Mesendoderm (in vitro differentiated cells): ENCODE results near the gene MXRA7.

Source experiments
- DNase-seq: peaks from one replicate; pipeline ENCODE4 v3.0.0; 2013
- H2AK5ac ChIP-seq: 2 replicates; pipeline ENCODE4 v1.6.1; 2013; ENCODE audit warnings: low read length, inconsistent platforms
- H2BK120ac ChIP-seq: 2 replicates; pipeline ENCODE4 v1.6.1; 2013; ENCODE audit warnings: low read depth, mild to moderate bottlenecking, low read length, moderate library complexity, mixed read lengths
- H2BK15ac ChIP-seq: replicated peaks from 2 replicates; pipeline ENCODE4 v1.6.1; 2013; ENCODE audit warnings: low read depth, mild to moderate bottlenecking, moderate library complexity
- H2BK5ac ChIP-seq: 2 replicates; pipeline ENCODE4 v1.6.1; 2013; ENCODE audit warnings: low read length, inconsistent platforms
- H3K18ac ChIP-seq: 2 replicates; pipeline ENCODE4 v1.6.1; 2013; ENCODE audit warnings: mild to moderate bottlenecking, low read length, mixed read lengths
- H3K23ac ChIP-seq: one replicate; pipeline ENCODE4 v1.6.1; 2013; ENCODE audit warnings: low read length
- H3K27ac ChIP-seq: 2 replicates; pipeline ENCODE4 v1.5.1; 2013; ENCODE audit warnings: low read depth, mild to moderate bottlenecking, inconsistent platforms, low read length, moderate library complexity
- H3K27me3 ChIP-seq: 2 replicates; pipeline ENCODE4 v1.6.1; 2013; ENCODE audit warnings: low read length, control low read depth, mild to moderate bottlenecking, inconsistent platforms; ENCODE audit not compliant: insufficient read depth, poor library complexity
- H3K36me3 ChIP-seq: 2 replicates; pipeline ENCODE4 v1.6.1; 2013; ENCODE audit warnings: low read length, inconsistent platforms; ENCODE audit not compliant: control insufficient read depth, insufficient read depth
- H3K4ac ChIP-seq: one replicate; pipeline ENCODE4 v1.6.1; 2013; ENCODE audit warnings: low read depth, mild to moderate bottlenecking, low read length, moderate library complexity
- H3K4me1 ChIP-seq: 2 replicates; pipeline ENCODE4 v1.6.1; 2013; ENCODE audit warnings: low read depth, low read length, inconsistent platforms; ENCODE audit not compliant: control insufficient read depth
- H3K4me2 ChIP-seq: 2 replicates; pipeline ENCODE4 v1.6.1; 2013; ENCODE audit warnings: low read length
- H3K4me3 ChIP-seq: 2 replicates; pipeline ENCODE4 v1.5.1; 2013; ENCODE audit warnings: mild to moderate bottlenecking, low read length
- H3K56ac ChIP-seq: one replicate; pipeline ENCODE4 v1.6.1; 2013; ENCODE audit warnings: low read length
- H3K79me1 ChIP-seq: 2 replicates; pipeline ENCODE4 v1.6.1; 2013; ENCODE audit warnings: low read length, inconsistent platforms
- H3K79me2 ChIP-seq: 2 replicates; pipeline ENCODE4 v1.6.1; 2013; ENCODE audit warnings: mild to moderate bottlenecking, low read length; ENCODE audit not compliant: control insufficient read depth, insufficient read depth
- H3K9ac ChIP-seq: 2 replicates; pipeline ENCODE4 v1.6.1; 2013; ENCODE audit warnings: low read length, inconsistent platforms
- H4K5ac ChIP-seq: one replicate; pipeline ENCODE4 v1.6.1; 2013; ENCODE audit warnings: low read length
- H4K8ac ChIP-seq: one replicate; pipeline ENCODE4 v1.6.1; 2013; ENCODE audit warnings: low read depth, mild to moderate bottlenecking, control low read depth, low read length, moderate library complexity
- WGBS: extraction: QIAGEN DNeasy Blood & Tissue Kit; methylation state at CpG from one replicate; pipeline ENCODE4 v1.1.7; 2013; ENCODE audit warnings: low lambda C conversion rate, missing lambda C conversion rate; ENCODE audit not compliant: insufficient coverage; ENCODE audit errors: extremely low coverage; 5-methylcytosine and 5-hydroxymethylcytosine counted together

MXRA7 gene

DNA sequence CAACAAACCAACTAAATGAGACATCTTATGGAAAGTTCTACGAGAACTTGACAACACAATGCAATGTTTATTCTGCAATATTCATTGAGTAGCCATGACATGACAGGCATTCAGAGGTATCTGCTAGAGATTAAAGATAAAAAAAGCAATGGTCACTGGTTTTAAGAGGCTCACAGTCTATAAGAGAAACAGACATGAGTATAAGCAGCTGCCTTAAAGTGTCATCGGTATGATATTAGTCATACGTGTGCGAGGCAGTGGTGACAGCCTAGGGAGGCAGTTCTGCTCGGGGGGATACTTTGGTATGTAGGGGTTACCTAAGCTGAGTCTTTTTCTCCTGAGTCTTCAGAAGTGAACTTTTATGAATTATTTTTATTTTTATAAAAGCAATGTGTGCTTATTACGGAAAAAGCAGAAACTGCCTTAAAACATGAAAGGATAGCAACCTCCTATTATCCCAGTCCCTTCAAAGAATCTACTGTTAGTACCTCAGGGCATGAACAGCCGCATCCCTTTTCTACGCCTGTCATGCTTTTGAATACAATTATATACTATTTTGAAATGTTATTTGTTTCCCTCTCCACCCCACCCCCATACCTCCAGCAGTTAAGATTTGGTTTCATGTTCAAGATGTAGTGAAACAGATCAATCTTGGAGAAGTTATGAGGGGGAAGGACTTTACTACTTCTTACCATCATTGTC, 75.0 kb downstream of the MXRA7 start:
- Histone ChIP-seq H3K4ac (no peak overlapping the region), H3K9ac (no peak overlapping the region), H3K23ac (no peak overlapping the region), H4K8ac (no peak overlapping the region), H3K27ac (no peak overlapping the region), H2AK5ac (no peak overlapping the region), H3K4me2 (no peak overlapping the region), H2BK15ac (no peak overlapping the region), H2BK5ac (no peak overlapping the region), H3K4me3 (no peak overlapping the region), H3K56ac (no peak overlapping the region), H3K79me2 (no peaks in the 10 kb centered on the region), H3K79me1 (no peaks in the 10 kb centered on the region), H2BK120ac (no peak overlapping the region), H3K18ac (no peak overlapping the region), H3K27me3 (no peaks in the 10 kb centered on the region), H3K36me3 (no peaks in the 10 kb centered on the region), H4K5ac (no peak overlapping the region), H3K4me1 (no peaks in the 10 kb centered on the region)
- no peak for DNase-seq
- WGBS, result no CpG with 5 or more reads among the region's 8 CpGs

DNA sequence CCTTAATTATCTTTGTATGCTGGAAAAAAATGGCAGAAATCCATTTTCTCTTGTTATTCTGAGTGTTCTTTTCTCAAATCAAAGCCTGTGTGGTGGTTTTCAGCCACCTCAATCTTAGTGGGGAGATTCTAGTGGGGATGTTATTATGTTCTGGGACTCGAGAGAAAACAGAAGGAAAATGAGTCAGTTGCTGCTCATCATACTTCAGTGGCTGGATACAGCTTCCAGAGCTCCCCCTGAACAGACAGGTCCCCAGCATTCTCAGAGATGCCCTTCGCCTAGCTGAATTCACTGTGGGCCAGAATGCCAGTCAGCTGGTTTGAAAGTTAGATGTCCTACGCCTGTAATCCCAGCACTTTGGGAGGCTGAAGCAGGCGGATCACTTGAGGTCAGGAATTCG, 75.7 kb downstream of the MXRA7 start:
- no peak overlapping the region for H3K56ac ChIP-seq

GRCh38 chr17:76633628-76634328, 77.0 kb downstream of the MXRA7 start:
- no peak overlapping the region for H3K9ac ChIP-seq
- H3K4ac ChIP-seq, result no peak overlapping the region
- H3K79me1 ChIP-seq, result no peaks in the 10 kb centered on the region
- WGBS, result no CpG with 5 or more reads among the region's 14 CpGs
- no peak overlapping the region for H3K56ac ChIP-seq
- H3K79me2 ChIP-seq, result no peaks in the 10 kb centered on the region
- no peak overlapping the region for H2BK120ac ChIP-seq
- H4K8ac ChIP-seq, result no peak overlapping the region
- no peak overlapping the region for H2AK5ac ChIP-seq
- H3K23ac ChIP-seq, result no peak overlapping the region
- no peak overlapping the region for H3K4me3 ChIP-seq
- no peak overlapping the region for H2BK15ac ChIP-seq
- H3K36me3 ChIP-seq, result no peaks in the 10 kb centered on the region
- DNase-seq, result no peak
- H2BK5ac ChIP-seq, result no peak overlapping the region
- no peak overlapping the region for H3K18ac ChIP-seq
- H3K4me1 ChIP-seq, result no peaks in the 10 kb centered on the region
- no peak overlapping the region for H3K27ac ChIP-seq
- H3K4me2 ChIP-seq, result no peak overlapping the region
- H4K5ac ChIP-seq, result no peak overlapping the region
- no peaks in the 10 kb centered on the region for H3K27me3 ChIP-seq

More for the DNA sequence above, 75.7 kb downstream of the MXRA7 start:
- Histone ChIP-seq H3K79me1 (no peaks in the 10 kb centered on the region), H3K18ac (no peak overlapping the region), H3K9ac (no peak overlapping the region), H2BK120ac (no peak overlapping the region), H3K4me3 (no peak overlapping the region), H2BK5ac (no peak overlapping the region), H3K27ac (no peak overlapping the region), H3K23ac (no peak overlapping the region), H2AK5ac (no peak overlapping the region), H3K79me2 (no peaks in the 10 kb centered on the region), H3K36me3 (no peaks in the 10 kb centered on the region), H2BK15ac (no peak overlapping the region), H3K4ac (no peak overlapping the region), H3K4me1 (no peaks in the 10 kb centered on the region), H4K8ac (no peak overlapping the region), H3K27me3 (no peaks in the 10 kb centered on the region), H3K4me2 (no peak overlapping the region), H4K5ac (no peak overlapping the region)
- WGBS, result no CpG with 5 or more reads among the region's 5 CpGs
- no peak for DNase-seq

DNA sequence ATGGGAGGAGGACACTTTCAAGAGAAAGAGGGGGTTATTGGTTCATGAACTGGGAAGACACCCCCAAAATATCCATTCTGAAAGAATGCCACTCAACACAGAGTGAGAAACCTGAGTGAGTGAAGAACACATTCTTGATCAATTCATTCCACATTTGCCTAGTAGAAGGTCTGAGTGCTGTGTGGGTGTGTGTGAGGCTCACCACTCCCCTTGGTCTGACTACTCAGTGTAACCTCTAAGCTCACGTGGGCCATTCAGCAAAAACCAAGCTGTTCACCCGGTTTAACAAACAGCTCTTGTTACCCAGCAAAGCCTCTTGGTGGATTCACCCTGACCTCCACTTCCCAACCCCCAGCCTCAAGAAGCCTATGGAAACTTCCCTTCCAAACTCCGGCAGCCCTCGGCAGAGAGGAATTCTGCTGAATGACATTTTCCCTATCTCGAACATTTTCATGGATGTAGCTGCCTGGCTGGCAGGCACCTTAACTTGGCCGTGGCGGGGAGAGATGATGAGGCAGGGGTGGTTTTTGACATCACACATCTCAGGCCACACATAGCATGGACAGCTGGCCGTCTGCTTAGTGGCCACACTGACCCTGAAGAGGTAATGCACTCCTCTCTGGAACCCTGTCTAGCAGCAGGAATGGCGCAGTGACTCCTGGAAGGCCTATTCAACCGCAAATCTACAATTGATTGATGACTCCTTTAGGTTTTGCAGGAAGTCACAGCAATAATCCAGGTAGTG, 78.8 kb downstream of the MXRA7 start:
- no peak overlapping the region for H3K9ac ChIP-seq
- no peak overlapping the region for H3K18ac ChIP-seq
- no peaks in the 10 kb centered on the region for H3K27me3 ChIP-seq
- no peak overlapping the region for H2BK120ac ChIP-seq
- no peaks in the 10 kb centered on the region for H3K79me1 ChIP-seq
- no peak overlapping the region for H2BK5ac ChIP-seq
- H2BK15ac ChIP-seq, result no peak overlapping the region
- H2AK5ac ChIP-seq, result no peak overlapping the region
- H4K8ac ChIP-seq, result no peak overlapping the region
- no peak overlapping the region for H3K56ac ChIP-seq
- no peak for DNase-seq
- no peaks in the 10 kb centered on the region for H3K36me3 ChIP-seq
- H3K4ac ChIP-seq, result no peak overlapping the region
- H3K23ac ChIP-seq, result no peak overlapping the region
- no peak overlapping the region for H3K4me3 ChIP-seq
- H3K79me2 ChIP-seq, result no peaks in the 10 kb centered on the region
- H4K5ac ChIP-seq, result no peak overlapping the region
- WGBS, result no CpG with 5 or more reads among the region's 10 CpGs
- H3K4me2 ChIP-seq, result no peak overlapping the region
- H3K27ac ChIP-seq, result no peak overlapping the region
- no peaks in the 10 kb centered on the region for H3K4me1 ChIP-seq

- Histone ChIP-seq H2BK5ac (no peak overlapping the region), H3K4me2 (no peak overlapping the region), H3K79me2 (no peaks in the 10 kb centered on the region), H3K4me3 (no peak overlapping the region), H3K18ac (no peak overlapping the region), H3K9ac (no peak overlapping the region), H2BK120ac (no peak overlapping the region), H3K4ac (no peak overlapping the region), H2AK5ac (no peak overlapping the region), H4K5ac (no peak overlapping the region), H3K56ac (no peak overlapping the region), H4K8ac (no peak overlapping the region), H3K27me3 (no peaks in the 10 kb centered on the region), H3K4me1 (no peaks in the 10 kb centered on the region), H3K23ac (no peak overlapping the region), H3K27ac (no peak overlapping the region), H2BK15ac (no peak overlapping the region), H3K79me1 (no peaks in the 10 kb centered on the region), H3K36me3 (no peaks in the 10 kb centered on the region)
- DNase-seq, result peak; percentile 28
- no CpG with 5 or more reads among the region's 6 CpGs for WGBS
These were observed 80.6 kb downstream of the MXRA7 start for GRCh38 chr17:76630151-76630550.
